PC-9 (cell line): ENCODE measurements around the gene B3GALT4.

ENCODE experiments used
- CTCF ChIP-seq: fragments of 200-600 bp; sonication (generic); conservative IDR thresholded peaks from 2 replicates; pipeline ENCODE4 v1.6.1; 2017; ENCODE audit warnings: mixed run types, antibody characterized with exemption, mild to moderate bottlenecking, moderate library complexity
- EZH2 ChIP-seq: fragments of 200-600 bp; sonication (generic); IDR thresholded peaks from 2 replicates; pipeline ENCODE4 v1.8.0; 2017; ENCODE audit warnings: antibody characterized with exemption, low read depth

GRCh38 chr6:33313105-33313708 is 36.3 kb downstream of the B3GALT4 start:
- no peak for TF ChIP-seq CTCF
- TF ChIP-seq EZH2: no peak
